SU-DHL-6 (cell line): ENCODE measurements around the gene SERPINA10.

ENCODE experiments used
- CTCF ChIP-seq: fragments of 200-600 bp; sonication (generic); IDR thresholded peaks from one replicate; pipeline ENCODE4 v1.5.1; 2017; ENCODE audit warnings: antibody characterized with exemption, mild to moderate bottlenecking, low read length, moderate library complexity; ENCODE audit not compliant: insufficient read depth, poor library complexity, severe bottlenecking
- EZH2phosphoT487 ChIP-seq: fragments of 200-600 bp; sonication (generic), shearing (Covaris generic); conservative IDR thresholded peaks from 2 replicates; pipeline ENCODE4 v1.6.1; 2018; ENCODE audit warnings: mild to moderate bottlenecking, antibody characterized with exemption, low read length, moderate library complexity, mixed read lengths

- peak; percentile 42 for TF ChIP-seq CTCF
- TF ChIP-seq EZH2phosphoT487: no peak
Observed at GRCh38 chr14:94307410-94307992, 14.4 kb upstream of the SERPINA10 start.
